ENCODE measurements around the gene LRP5.

LRP5 gene

DNA sequence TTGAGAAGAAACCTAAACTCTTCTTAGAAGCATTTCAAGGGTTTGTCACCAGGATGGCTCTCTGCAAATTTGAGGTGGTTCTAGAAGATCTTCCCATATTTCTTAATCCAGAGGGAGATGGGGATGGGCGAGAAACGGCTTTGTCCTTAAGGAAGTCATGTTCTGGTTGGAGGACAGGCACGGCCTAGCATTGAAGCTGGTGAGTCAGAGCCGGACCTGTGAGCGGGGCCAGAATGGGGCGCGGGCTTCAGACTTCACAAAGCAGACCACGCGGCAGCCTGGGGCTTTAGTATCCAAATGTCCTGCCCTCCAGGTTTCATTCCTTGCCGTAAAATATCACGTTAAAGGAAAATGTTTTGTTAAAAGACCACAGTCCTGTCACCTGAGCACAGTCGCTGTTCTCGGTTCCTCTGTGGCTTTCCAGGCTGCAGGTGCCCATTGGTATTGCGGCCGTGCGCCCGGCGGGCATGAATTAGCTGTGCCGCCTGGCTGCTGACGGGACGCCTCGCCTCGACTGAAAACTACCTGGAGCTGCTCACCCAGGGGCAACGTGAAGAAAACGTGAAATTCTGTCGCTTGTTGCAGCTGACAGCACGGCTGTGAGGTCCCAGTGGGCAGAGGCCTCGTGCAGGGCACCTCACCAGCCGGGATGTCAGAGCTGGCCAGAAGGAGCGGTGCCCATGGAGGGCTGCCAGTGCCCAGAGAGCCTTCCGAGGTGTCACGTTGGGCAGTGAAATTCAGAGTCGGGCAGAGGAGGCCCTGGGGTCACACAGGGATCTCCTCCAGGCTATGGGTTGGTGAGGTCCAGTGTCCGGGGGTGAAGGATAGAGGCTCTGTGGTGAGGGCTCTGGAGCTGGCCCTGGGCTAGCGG, 59.0 kb downstream of the LRP5 start:
- DNase-seq (ENCODE audit: low read depth in 2 of 2), result no peak

- DNase-seq (ENCODE audit: low read depth in 2 of 2), result no peak
These were observed 59.7 kb downstream of the LRP5 start for GRCh38 chr11:68372114-68372513.

DNA sequence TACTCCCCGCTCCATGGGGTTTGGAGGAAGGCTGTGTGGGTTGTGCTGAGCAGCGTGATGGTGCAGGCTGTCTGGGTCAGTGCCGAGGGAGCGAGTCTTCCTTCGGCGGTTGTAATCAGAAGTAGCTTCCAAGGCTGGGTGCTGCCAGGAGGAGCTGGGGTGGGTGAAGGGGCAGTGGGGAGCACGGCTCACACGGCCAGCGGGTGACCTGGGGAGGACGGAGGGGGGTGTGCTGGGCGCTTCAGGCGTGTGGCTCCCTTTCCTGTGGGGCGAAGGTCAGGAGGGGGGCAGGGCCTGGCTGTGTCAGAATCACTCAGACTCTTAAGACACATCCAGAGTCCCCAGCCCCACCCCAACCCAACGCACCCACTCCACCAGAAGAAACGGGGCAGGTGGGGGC, 60.2 kb downstream of the LRP5 start:
- no peak for DNase-seq (ENCODE audit: low read depth in 2 of 2)

DNA sequence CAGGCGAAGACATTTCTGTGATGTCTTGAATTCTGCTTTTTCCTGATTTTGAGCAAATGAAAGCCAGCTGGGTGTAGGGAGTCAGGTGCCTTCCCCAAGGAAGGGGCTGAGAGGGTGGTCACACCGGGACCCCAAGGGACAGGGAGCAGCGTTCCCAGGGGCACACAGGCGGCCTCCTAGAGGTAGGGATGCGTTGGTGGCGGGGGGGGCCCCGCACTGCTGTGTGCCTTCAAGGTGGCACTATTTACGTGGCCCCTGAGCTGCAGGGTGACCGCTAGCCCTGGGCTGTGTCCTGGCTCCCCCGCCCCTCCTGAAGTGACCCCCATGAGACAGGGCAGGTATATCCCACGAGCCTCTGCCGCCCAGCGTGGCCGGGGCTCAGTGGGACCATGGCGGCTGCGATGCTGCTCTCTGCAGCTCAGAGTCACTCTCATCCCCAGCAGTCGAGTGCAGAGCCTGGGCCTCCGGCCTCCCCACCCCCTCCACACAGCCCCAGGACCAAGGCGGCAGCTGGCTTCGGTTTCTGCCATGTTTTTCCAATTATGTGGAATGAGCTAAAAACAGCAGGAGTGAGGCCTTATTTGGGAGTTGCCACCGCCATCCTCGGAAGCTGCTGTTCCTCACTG, 60.9 kb downstream of the LRP5 start:
- DNase-seq (ENCODE audit: low read depth in 2 of 2), result no peak

GRCh38 chr11:68373815-68374501, 61.6 kb downstream of the LRP5 start:
- DNase-seq (ENCODE audit: low read depth in 2 of 2), result no peak

DNA sequence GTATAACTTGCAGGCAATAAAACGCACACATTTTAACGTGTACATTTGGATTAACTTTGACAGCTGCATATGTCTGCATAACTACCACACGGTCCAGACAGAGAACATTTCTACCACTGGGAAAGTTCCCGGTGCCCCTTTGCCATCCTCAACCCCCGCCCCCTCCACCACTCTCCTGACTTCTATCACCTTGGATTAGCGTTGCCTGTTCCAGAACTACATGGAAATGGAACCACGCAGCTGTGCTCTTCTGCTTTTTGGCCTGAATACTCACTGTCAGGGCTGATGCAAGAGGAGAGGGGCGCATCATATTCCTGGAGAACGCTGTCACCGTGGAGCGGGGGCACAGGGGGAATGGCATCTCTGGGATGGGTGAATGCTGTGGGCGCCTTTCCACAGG, 62.1 kb downstream of the LRP5 start:
- no peak for DNase-seq (ENCODE audit: low read depth in 2 of 2)

GRCh38 chr11:68375337-68375736, 62.9 kb downstream of the LRP5 start:
- no peak for DNase-seq (ENCODE audit: low read depth in 2 of 2)

DNA sequence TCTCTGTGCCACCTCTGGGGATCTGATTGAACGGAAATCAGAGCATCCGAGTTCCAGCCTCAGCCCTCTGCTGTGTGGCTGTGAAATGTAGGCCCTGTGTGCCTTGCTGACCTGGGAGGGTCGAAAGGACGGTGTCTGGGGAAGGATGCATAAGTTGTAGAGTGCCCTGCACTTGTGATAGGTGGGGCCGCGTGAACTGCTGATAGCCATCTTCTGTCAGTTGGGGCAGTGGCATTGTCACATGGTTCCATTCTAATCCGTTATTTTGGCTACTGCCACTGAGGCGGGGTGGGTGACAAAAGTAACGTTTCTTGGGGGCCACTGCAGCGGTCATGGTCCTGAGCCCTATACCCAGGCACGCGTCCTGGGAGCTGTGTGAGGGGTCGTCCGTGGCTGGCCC, 63.4 kb downstream of the LRP5 start:
- DNase-seq (ENCODE audit: low read depth in 2 of 2), result no peak

DNA sequence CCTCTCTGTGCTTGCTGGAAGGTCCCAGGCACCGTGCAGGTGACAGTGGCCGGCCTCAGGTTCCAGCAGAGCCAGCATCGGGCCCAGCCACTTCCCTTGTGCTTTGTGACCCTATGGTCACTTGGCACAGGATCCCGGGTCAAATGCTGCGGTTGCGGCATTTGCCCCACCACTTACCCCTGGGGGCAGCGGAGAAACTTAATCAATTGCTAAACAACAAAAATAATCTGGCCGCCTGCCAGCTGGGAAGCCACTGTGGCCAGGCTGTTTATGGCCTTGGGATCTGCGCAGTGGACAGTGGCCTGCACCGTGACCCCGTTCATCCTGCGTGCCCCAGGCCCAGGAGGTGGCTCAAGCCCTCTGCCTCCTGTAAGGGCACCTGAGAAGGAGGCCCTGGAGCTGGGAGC, 65.0 kb downstream of the LRP5 start:
- DNase-seq (ENCODE audit: low read depth in 2 of 2), result no peak

DNA sequence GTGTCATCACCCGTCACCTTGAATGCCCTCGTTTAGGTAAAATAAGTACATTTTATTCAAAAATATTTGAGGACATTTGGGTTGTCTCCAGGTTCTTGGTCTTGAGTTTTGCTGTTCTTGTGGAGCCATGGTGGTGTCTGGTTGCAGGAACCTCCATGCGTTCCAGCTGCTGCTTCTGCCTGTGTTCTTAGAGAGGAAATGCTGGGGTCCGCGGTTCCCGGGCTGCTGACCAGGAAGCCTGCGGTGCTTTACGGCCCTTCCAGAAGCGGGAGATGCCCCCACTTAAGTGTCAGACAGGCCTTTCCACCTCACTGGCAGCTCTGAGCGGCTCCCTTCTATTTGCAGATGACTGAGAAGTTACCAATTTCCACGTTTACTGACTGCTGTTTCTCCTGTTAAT, 66.8 kb downstream of the LRP5 start:
- no peak for DNase-seq (ENCODE audit: low read depth in 2 of 2)

- DNase-seq (ENCODE audit: low read depth in 2 of 2), result no peak
These were observed 68.6 kb downstream of the LRP5 start for GRCh38 chr11:68380786-68381622.

GRCh38 chr11:68381716-68382115, 69.3 kb downstream of the LRP5 start:
- no peak for DNase-seq (ENCODE audit: low read depth in 2 of 2)

DNA sequence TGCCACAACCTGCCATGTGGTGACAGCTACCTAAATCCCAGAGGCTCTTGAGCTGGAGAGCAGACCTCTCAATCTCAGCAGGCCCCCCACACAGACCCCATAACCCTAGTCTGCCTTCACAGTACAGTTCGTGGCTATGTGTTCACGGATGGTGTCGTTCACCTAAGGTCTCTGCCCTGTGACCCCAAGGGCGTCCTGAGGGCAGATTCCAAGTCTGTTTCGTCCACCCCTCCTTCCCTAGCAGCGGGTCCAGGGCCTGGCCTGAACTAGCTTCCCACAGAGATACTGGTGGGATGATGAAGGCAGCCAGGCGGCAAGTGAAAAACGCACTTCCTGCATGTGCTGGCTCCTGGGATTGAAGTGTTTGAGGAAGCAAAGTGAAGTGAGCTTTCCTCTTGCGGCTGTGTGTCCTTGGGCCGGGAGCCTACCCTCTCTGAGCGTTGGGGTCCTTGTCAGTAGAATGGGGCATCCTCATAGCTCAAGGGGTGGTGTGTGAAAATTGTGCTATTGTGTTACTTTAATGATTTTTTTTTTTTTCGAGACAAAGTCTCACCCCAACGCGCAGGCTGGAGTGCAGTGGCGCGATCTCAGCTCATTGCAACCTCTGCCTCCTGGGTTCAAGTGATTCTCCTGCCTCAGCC, 70.1 kb downstream of the LRP5 start:
- DNase-seq (ENCODE audit: low read depth in 2 of 2), result no peak

DNA sequence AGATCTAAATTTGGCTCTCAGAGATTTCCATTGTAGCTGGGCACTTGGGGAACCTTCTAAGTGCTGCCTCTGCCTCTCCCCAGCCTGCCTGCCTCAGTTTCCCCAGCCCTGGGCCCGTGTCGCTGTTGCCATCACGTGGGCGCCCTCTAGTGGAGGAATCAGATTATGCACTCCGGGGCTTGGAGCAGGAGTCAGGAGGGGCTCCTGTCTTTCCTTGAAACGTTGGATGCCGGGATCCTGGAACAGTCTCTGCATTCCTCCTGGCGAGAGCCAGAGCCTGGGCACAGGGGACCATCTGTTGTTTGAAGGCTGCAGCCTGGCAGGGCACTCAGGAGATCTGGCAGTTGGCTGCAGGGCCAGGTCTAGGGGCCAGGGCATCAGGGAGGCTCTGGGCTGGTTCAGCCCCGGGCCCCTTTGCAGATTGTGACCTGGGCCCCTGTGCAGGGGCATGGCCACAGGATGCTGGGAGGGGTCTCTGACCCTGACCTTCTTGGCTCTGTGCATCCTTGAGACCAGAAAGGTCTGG, 71.6 kb downstream of the LRP5 start:
- peak; percentile 5 to 40 for DNase-seq (ENCODE audit: low read depth in 2 of 2)

DNA sequence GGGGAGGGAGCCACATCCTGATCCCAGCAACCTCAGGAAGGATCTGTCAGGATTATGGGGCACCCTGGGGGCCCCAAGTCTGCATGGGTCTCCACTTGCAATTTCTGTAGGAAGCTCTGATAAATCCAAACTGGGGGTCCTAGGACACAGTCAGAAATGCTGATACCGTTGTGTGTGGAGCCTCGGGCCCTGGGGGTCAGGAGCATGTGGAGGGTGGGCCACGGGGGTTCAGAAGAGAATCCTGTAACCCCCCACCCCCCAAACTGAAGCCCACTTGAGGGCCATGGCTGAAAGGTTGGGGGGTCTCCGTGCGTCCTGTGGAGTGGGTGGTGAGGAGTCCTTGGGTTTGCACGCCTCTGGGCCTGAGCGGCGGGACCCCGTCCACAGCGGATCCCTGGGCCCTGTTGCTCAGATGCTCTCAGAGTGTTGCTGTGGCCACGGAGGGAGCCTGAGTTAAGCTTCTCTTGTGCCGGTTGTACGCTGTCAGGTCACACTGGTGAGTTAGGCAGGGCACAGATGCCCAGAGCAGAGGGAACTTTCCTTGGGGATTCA, 72.2 kb downstream of the LRP5 start:
- no peak for DNase-seq (ENCODE audit: low read depth in 2 of 2)

DNA sequence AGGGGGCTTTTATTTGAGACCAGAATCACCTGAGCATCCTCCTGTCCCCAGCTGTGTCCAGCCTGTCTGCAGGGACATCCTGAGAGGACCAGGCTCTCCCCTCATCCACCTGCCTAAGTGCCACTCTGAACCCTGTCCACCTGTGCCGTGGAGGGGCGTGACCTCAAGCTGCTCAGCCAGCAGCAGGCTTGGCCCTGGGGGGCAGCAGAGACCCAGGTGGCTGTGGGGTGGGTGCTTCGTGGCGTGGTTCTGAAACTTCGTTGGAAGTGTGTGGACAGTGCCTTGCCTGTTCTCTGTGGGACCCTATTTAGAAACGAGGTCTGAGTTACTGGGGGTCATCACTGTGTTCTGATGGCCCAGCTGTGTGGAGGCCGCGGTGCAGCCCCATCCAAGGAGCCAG, 72.7 kb downstream of the LRP5 start:
- no peak for DNase-seq (ENCODE audit: low read depth in 2 of 2)

DNA sequence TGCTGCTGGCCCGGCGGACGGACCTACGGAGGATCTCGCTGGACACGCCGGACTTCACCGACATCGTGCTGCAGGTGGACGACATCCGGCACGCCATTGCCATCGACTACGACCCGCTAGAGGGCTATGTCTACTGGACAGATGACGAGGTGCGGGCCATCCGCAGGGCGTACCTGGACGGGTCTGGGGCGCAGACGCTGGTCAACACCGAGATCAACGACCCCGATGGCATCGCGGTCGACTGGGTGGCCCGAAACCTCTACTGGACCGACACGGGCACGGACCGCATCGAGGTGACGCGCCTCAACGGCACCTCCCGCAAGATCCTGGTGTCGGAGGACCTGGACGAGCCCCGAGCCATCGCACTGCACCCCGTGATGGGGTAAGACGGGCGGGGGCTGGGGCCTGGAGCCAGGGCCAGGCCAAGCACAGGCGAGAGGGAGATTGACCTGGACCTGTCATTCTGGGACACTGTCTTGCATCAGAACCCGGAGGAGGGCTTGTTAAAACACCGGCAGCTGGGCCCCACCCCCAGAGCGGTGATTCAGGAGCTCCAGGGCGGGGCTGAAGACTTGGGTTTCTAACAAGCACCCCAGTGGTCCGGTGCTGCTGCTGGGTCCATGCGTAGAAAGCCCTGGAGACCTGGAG, 74.1 kb downstream of the LRP5 start:
- no peak for DNase-seq (ENCODE audit: low read depth in 2 of 2)

- DNase-seq (ENCODE audit: low read depth in 2 of 2), result no peak
These were observed 75.4 kb downstream of the LRP5 start for GRCh38 chr11:68387840-68388239.

GRCh38 chr11:68388595-68389198, 76.3 kb downstream of the LRP5 start:
- DNase-seq (ENCODE audit: low read depth in 2 of 2), result no peak

DNA sequence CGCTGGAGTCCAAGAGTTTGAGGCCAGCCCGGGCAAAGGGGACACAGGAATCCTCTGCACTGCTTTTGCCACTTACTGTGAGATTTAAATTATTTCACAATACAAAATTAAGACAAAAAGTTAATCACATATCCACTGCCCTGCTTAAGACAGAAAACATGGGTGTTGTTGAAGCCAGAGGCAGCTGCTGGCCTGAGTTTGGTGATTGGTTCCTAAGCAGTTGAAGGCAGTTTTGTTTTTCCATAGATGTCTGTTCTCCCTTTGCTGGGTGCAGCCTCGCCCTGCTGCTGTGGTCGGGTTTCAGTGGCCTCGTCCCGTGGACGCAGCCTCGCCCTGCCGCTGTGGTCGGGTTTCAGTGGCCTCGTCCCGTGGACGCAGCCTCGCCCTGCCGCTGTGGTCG, 77.9 kb downstream of the LRP5 start:
- no peak for DNase-seq (ENCODE audit: low read depth in 2 of 2)

Data from stimulated activated CD8-positive, alpha-beta memory T cell treated with anti-CD3 and anti-CD28 coated beads, Interleukin-7, amount 100 ng/mL, for 1 hour (primary cell).